Upper lobe of left lung (tissue), 4 donors: ENCODE results near the gene MRPL20.

Experiments
- CTCF ChIP-seq, 6 experiments: fragments of 450-650 bp in 4 of 6; fragments of 200-600 bp in 2 of 6; sonication (generic) in 2 of 6; IDR thresholded peaks; one replicate each; pipeline ENCODE4 v1.5.1; 2016 to 2019; ENCODE audit warnings: antibody characterized with exemption in 6 of 6
- EP300 ChIP-seq, 4 donors: sonication (generic); formaldehyde crosslinking; IDR thresholded peaks; one replicate each; pipeline ENCODE4 v1.5.1; 2017; ENCODE audit warnings: antibody characterized with exemption in 4 of 4, control low read depth in 2 of 4
- POLR2A ChIP-seq, 4 donors: fragments of 450-650 bp; IDR thresholded peaks; one replicate each; pipeline ENCODE4 v1.5.1; 2016 to 2017; ENCODE audit warnings: antibody characterized with exemption in 4 of 4, mild to moderate bottlenecking in 2 of 4
- POLR2AphosphoS5 ChIP-seq, 2 donors: sonication (generic); formaldehyde crosslinking; IDR thresholded peaks; one replicate each; pipeline ENCODE4 v1.5.1; 2017; ENCODE audit warnings: antibody characterized with exemption in 2 of 2

GRCh38 chr1:1391225-1391624 lies 15.9 kb downstream of the MRPL20 start:
- TF ChIP-seq CTCF (IDR thresholded peaks at IDR 0.05) (no peak), POLR2A (IDR thresholded peaks at IDR 0.05) (no peak), POLR2AphosphoS5 (IDR thresholded peaks at IDR 0.05) (no peak), EP300 (IDR thresholded peaks at IDR 0.05) (no peak)
